LNCaP clone FGC (cell line): ENCODE measurements around the gene IL16.
"Not testable (repeated sequence)": the region's sequence is repeated elsewhere in the genome, so short reads cannot be mapped to it uniquely, and the experiment has no call there.

Experiments used
- DNase-seq: peaks from one replicate; pipeline ENCODE4 v3.0.0-alpha.2; 2011; ENCODE audit warnings: low read depth
- H3K4me3 ChIP-seq: 2 replicates; pipeline ENCODE4 v1.5.1; 2011; ENCODE audit warnings: mild to moderate bottlenecking, low read depth, low read length, control low read depth
- TF ChIP-seq, protein P1 (sequence below): IDR thresholded peaks from 2 replicates; pipeline ENCODE4 v1.5.1; 2012; ENCODE audit warnings: mild to moderate bottlenecking; ENCODE audit not compliant: control insufficient read depth, insufficient read depth; ENCODE audit errors: extremely low read depth

Gene IL16

DNA sequence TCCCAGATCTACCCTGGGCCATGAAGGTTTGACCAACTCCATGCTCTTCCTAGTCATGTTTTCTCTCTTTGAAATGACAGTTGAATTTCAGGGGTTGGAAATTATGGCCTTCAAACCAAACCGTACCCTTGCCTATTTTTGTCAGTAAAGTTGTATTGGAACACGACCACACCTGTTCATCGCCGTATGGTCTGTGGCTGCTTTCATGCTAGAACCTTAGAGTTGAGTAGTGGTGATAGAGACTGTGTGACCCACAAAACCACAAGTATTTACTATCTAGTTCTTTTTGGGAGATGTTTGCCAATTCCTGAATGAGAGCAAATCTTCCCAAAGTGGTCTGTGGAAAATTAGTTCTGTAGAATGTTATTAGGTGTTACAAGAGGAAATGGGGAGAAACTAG is 151.2 kb downstream of the IL16 start:
- no peak overlapping the region for H3K4me3 ChIP-seq
- no peak for DNase-seq
- TF ChIP-seq, protein P1, sequence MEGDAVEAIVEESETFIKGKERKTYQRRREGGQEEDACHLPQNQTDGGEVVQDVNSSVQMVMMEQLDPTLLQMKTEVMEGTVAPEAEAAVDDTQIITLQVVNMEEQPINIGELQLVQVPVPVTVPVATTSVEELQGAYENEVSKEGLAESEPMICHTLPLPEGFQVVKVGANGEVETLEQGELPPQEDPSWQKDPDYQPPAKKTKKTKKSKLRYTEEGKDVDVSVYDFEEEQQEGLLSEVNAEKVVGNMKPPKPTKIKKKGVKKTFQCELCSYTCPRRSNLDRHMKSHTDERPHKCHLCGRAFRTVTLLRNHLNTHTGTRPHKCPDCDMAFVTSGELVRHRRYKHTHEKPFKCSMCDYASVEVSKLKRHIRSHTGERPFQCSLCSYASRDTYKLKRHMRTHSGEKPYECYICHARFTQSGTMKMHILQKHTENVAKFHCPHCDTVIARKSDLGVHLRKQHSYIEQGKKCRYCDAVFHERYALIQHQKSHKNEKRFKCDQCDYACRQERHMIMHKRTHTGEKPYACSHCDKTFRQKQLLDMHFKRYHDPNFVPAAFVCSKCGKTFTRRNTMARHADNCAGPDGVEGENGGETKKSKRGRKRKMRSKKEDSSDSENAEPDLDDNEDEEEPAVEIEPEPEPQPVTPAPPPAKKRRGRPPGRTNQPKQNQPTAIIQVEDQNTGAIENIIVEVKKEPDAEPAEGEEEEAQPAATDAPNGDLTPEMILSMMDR = no peak

GRCh38 chr15:81348691-81349090 is 152.0 kb downstream of the IL16 start:
- not testable (repeated sequence) for DNase-seq

DNA sequence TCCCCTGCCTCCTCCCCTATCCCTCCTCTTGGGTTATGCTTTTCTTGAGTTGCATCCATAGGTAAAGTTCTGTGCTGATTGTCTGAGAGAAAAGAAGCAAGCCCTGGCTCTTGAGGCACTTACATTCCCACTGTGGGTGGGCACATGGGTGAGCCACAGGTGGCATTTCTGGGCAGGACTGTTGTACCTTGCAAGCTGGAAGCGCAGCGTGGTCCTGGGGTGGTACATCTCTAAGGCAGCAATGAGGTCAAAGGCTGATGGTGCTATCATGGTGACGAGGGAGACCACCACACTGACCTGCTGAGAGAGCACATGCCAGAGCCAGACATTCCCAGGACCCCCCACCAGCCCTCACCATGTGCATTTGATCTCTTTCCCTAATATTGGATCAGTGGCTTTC is 152.6 kb downstream of the IL16 start:
- TF ChIP-seq, protein P1 = no peak

More at GRCh38 chr15:81348691-81349090, 152.0 kb downstream of the IL16 start:
- not testable (repeated sequence) for H3K4me3 ChIP-seq

GRCh38 chr15:81351651-81352050 is 155.0 kb downstream of the IL16 start:
- DNase-seq = no peak
- TF ChIP-seq, protein P1 = no peak
- H3K4me3 ChIP-seq = no peak overlapping the region

More for the DNA sequence above, 152.6 kb downstream of the IL16 start:
- H3K4me3 ChIP-seq = no peak overlapping the region
- no peak for DNase-seq

DNA sequence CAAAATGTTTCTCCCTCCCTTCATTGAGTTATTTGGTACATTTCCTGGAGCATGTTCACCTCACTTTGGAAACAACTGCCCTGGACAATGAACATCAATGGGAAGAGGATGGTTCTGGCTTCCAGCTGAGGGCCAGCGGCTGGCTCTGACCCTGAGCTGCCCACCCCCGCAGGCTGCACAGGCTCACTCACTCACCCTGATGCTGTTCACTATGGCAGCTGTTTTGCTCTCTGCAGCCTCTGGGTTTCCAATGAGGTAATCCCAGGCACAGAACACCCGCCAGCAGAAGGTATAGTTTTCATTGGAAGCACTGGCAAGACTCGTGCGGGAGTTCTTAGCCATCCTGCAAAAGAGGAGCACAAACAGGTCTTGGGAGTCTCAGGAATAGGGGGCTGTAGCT is 159.6 kb downstream of the IL16 start:
- H3K4me3 ChIP-seq = no peak overlapping the region
- no peak for DNase-seq
- TF ChIP-seq, protein P1 = no peak

- H3K4me3 ChIP-seq = no peak overlapping the region
- no peak for DNase-seq
- TF ChIP-seq, protein P1 = no peak
Measured at GRCh38 chr15:81357180-81357686, 160.6 kb downstream of the IL16 start.

DNA sequence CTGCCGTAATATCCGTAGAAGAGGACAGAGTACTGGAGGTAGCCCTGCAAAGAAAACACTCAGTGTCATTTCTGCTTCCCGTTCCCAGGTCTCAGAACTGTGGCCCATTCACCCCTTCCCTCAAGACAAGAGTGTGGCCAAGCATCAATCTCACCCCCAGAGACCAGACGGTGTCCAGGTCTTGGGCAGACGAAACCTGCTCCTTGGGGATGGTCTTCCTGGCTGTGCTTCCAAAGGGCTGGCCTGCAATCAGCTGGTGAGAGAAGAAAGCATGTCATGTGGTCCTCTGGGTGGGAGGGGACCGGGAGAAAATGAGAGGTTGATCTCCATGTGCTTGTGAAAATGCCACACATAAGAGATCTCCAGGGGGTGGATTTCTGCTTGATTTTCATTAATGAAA is 161.6 kb downstream of the IL16 start:
- H3K4me3 ChIP-seq = no peak overlapping the region
- TF ChIP-seq, protein P1 = no peak
- no peak for DNase-seq
